HS-27A (cell line): ENCODE measurements around the gene ACBD4.

ENCODE experiments used
- DNase-seq: peaks from one replicate; pipeline ENCODE4 v3.0.0-alpha.2; 2012; ENCODE audit warnings: low read depth, missing footprints

Gene ACBD4

DNA sequence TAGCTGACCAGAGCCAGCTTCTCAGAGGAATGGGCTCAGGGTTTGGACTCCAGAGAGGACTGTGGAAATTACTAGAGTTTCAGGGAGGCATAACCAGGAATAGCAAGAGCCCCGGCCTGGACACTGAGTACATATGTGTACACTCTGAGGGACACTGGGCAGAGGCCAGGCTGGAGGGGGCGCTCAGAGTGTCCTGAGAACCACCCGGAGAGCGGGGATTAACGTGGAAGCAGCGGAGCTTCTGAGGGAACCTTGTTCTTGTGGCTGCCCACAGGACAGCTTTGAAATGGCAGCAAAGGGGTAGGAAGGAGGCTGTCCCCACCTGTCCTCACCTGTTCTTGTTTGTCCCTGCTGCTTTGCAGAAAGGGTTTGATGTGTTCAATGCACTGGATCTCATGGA, 31.0 kb upstream of the ACBD4 start:
- DNase-seq, result no peak

DNA sequence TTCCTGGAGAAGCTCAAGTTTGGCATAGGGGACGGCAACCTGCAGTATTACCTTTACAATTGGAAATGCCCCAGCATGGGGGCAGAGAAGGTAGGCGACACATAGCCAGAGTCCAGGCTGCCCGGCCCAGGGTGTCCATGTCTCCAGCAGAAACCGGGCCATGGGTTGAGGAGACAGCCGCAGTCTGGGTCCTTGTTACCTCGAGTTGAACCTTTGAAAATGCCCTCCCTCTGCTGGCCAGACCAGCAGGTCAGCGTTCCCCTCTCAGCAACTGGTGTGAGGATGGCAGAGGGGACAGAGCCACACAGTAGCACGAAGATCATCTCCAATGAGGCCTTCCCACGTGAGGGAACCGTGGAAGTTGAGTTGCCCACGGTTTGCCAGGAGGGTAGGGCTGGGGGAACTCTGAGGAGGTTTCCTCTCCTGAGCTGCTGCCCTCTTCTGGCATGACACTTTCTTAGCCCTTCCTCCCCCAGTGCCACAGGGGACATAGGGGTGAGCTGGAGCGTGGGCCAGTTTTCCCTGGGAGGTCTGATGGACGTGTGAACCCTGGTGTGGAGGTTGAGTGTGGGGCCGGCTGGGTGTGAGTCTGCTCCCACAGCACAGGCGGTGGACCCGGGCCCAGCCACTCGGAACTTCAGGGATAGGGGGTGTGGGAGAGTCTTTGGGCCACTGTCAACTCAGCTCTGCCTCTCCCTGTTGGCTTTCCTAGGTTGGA, 30.4 kb upstream of the ACBD4 start:
- DNase-seq, result no peak

DNA sequence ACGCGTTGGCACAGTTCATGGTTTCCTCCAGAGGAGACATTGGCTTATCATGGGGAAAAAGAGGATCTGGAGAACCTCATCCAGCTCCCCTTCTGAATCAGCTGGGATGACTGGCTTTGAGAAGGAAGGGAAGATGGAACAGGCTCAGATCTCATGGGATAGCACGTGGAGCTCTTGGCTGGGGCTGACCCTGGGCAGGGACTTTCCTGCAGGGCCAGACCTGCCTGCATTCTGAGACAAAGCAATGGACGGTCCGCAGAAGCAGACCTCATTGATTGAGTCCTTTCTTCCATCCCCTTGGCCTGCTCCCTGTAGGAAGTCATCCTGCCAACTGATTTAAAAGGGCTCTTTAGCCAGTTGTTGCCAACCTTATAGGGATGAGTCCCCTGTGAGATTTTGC, 29.4 kb upstream of the ACBD4 start:
- no peak for DNase-seq

GRCh38 chr17:45106582-45106981, 28.9 kb upstream of the ACBD4 start:
- no peak for DNase-seq

GRCh38 chr17:45107293-45108010, 28.0 kb upstream of the ACBD4 start:
- no peak for DNase-seq

DNA sequence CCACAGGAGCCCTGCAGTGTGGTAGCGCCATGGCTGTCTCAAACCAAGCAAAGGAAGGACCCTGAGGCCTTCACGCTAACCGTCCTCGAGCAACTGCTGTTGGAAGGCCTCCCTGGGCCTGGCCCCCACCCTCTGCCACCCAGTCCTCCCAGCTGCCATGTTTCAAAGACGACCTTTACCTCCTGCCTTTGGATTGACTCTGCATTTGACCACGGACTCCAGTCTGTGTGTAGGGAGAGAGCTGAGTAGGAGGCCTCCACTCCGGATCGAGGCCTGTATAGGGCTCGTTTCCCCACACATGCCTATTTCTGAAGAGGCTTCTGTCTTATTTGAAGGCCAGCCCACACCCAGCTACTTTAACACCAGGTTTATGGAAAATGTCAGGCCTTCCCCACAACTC, 27.4 kb upstream of the ACBD4 start:
- no peak for DNase-seq

GRCh38 chr17:45108595-45109521, 26.6 kb upstream of the ACBD4 start:
- DNase-seq, result no peak

DNA sequence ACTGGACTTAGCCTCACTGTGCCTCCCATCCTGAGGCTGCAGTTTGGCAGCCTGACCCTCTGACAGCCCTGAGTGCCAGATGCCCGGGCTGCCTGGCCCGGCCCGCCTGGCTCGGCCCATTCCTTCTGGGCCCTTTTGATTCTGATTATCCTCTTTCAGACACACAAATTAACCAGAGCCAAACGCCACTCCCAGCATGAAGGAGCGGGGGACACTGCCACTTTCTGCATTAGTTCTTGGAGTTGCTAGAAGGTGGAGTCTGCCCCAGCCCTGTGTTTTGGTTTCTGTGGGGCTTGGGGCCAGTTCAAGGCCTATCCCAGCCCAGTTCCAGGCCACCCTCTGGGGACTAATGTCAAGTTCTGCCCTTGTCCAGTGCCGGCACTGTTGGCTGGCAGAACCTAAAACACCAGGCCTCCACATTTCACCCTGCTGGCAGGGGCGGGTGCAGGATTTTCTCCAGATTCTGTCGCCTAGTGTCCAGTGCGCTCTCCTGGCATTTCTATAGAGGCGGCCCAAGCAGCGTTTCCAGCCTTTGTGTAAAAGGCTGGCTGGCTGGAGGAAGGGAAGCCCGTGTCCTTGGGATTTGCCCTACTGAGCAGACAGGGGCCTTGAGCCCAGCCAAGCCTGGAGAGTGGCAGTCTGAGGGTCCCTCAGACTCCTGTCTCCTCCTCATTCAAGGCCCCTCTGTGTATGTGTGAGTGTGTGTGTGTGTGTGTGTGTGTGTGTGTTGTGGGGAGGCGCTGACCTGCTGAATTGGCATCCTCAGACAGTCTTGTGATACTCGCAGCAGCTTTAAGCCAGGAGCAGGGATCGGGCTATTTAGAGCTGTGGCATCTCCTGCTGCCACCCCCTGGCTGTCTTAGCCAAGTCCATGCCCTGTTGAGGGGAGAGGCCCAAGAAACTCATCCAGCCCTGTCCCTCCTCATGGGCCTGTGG, 24.5 kb upstream of the ACBD4 start:
- no peak for DNase-seq

DNA sequence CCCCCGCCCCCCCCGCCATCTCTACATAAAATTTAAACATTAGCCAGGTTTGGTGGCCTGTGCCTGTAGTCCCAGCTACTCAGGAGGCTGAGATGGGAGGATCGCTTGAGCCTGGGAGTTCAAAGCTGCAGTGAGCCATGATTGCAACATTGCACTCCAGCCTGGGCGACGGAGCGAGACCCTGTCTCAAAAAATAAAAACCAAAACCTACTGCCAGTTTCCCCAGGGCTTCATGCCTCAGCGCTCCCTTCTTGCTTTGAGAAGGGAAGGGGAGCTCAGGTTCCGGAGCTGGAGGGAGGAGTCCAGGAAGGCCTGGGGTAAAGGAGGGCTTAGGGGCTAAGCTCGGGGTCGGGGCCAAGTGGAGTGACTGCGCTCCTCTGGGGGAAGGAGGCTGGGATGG, 23.6 kb upstream of the ACBD4 start:
- DNase-seq, result no peak

DNA sequence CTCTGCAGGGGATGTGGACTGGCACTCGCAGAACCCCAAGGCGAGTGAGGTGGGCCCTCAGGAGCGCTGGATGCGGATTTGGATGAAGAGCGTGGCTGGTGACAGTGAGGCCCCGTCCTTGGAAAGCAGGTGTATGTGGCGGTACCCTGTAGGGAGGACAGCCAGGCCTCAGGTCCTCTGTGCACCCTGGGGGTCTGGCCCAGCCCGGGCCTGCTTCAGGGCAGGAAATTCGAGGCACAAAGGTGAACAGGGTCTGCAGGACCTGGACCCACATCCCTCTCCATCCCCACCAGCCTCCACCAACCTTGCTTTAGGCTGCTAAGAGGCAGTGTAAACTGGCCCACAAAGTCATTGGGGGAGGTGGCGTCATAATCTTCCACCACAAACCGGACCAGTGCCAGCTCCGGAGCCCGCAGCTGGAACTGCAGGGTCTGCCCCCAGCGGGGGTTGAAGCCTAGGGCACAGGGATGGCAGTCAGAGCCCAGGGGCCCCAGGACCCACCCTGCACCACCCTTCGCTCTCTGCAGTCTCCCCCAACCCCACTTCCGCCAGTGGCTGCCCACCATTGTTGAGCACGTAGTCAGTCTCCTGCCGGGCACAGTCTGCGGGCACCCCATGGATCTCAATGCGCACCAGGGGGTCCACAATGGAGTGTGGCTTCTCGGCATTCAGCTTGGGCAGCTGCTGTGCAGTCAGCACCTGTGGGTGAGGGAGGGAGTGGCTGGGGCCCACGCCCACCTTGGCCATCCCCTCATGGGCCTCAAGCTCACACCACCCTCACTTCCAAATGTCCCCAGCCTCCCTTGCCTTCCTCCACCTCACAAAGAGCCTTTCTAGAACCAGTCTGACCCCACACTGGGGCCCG, 22.7 kb upstream of the ACBD4 start:
- DNase-seq, result no peak

GRCh38 chr17:45113424-45113754, 22.1 kb upstream of the ACBD4 start:
- no peak for DNase-seq

GRCh38 chr17:45114117-45114932, 21.2 kb upstream of the ACBD4 start:
- DNase-seq, result no peak

- DNase-seq, result no peak
Measured at GRCh38 chr17:45115015-45115625, 20.4 kb upstream of the ACBD4 start.

- no peak for DNase-seq
Measured at GRCh38 chr17:45115871-45116270, 19.6 kb upstream of the ACBD4 start.

DNA sequence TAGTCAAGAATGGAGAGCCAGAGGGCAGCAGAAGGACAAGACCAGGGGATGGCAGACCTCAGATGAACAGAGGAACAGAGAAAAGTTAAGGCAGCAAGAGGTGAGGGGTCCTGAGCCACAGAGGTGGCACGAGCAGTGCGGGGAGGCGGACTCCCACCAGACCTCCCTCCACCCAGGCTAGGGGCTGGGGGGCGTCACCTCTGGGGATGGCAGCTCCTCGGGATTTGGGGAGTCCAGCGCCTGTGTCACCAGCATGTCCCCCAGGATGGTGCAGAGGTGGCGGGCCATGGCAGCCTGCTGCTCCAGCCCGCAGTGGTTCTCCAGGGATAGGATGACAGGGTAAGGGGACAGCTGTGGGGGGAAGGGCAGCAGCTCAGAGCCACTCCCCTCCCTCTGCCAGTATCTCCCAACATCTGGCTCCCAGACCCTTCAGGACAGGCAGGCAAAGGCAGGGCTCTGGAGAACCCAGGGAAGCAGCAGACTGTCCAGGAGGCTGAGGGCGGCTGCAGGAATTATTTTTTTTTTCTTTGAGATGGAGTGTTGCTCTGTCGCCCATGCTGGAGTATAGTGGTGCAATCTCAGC, 19.0 kb upstream of the ACBD4 start:
- no peak for DNase-seq

GRCh38 chr17:45117334-45117733, 18.2 kb upstream of the ACBD4 start:
- no peak for DNase-seq

DNA sequence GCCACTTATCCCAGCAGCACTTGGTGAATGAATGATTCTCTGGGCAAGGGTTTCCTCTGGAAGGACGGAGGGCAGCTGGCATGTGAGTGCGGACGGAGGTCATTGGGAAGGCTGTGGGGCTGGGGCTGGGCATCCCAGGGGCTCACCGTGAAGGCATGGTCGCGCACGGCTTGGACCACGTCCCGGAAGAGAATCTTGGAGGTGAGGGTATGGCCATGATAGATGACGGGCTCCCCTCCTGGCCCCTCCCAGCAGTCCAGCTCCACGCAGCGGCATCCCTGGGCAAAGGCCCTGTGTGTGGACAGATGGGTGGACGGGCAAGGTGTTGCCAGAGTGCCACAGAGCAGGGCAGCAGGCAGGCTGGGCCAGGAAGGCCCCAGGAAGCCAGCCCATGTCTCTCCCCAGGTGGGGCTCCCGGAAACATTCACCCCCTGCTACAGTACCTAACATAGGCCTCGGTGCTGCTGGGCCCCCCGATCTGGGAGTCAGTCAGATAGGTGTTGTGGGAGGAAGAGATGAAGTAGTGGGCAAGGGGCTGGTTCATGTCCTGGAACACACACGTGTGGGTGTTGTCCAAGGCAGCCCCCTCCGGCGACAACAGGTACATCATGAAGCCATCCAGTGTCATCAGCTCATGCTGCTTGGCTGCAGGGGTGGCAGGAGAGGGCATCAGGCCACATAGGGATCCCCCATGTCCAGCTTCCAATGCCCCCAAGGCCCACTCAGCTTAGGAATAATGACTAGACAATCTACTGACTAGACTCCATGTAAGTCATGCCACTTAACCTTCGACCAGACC, 17.4 kb upstream of the ACBD4 start:
- DNase-seq, result no peak

- DNase-seq, result no peak
Measured at GRCh38 chr17:45118691-45119090, 16.8 kb upstream of the ACBD4 start.
